Pons (tissue), 1 donor: ENCODE measurements around the gene PCLO.

Source experiments
- DNase-seq: peaks from one replicate; pipeline ENCODE4 v3.0.0-alpha.2; 2016; ENCODE audit warnings: low spot score

PCLO gene, protein sequence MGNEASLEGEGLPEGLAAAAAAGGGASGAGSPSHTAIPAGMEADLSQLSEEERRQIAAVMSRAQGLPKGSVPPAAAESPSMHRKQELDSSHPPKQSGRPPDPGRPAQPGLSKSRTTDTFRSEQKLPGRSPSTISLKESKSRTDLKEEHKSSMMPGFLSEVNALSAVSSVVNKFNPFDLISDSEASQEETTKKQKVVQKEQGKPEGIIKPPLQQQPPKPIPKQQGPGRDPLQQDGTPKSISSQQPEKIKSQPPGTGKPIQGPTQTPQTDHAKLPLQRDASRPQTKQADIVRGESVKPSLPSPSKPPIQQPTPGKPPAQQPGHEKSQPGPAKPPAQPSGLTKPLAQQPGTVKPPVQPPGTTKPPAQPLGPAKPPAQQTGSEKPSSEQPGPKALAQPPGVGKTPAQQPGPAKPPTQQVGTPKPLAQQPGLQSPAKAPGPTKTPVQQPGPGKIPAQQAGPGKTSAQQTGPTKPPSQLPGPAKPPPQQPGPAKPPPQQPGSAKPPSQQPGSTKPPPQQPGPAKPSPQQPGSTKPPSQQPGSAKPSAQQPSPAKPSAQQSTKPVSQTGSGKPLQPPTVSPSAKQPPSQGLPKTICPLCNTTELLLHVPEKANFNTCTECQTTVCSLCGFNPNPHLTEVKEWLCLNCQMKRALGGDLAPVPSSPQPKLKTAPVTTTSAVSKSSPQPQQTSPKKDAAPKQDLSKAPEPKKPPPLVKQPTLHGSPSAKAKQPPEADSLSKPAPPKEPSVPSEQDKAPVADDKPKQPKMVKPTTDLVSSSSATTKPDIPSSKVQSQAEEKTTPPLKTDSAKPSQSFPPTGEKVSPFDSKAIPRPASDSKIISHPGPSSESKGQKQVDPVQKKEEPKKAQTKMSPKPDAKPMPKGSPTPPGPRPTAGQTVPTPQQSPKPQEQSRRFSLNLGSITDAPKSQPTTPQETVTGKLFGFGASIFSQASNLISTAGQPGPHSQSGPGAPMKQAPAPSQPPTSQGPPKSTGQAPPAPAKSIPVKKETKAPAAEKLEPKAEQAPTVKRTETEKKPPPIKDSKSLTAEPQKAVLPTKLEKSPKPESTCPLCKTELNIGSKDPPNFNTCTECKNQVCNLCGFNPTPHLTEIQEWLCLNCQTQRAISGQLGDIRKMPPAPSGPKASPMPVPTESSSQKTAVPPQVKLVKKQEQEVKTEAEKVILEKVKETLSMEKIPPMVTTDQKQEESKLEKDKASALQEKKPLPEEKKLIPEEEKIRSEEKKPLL (N-terminal part only)

GRCh38 chr7:83162402-83163256 lies at the start of gene PCLO:
TSS of gene PCLO (minus strand) at chr7:83162884. CDS start at chr7:83162592, 292 bp downstream.
- peak; percentile 65 for DNase-seq

DNA sequence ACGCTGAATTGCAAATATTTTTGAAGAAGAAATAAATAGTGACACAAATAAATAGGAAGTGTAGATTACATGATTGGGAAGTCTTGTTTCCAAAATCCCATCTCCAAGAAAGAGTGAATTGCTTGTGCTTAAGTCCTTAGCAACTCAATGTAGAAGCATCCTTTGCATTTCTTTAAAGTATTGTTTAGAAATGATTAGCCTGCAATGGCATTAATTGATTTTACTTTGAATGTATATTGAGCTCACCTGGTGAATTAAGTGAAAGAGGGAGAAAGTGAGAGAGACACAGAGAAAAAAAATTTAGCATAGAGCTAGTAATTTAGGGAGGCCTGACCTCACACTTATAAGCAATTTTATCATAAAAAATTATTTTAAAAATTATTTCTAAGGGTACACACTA lies 49.0 kb upstream of the PCLO start:
- DNase-seq = no peak

DNA sequence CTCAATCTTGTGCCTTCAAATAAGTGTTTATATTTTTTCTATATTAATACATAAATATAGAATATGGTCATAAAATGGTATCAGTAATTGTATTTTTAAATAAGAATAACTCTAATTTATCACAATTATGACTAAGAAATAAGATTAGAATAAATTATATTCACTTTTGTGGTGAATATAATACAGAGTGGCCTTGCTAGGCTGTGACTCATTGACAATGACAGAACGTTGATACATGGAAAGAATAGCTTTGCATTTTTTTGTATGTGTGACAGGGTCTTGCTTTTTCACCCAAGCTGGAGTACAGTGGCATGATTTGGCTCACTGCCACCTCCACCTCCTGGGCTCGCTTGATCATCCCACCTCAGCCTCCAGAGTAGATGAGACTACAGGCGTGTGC lies 47.8 kb upstream of the PCLO start:
- DNase-seq = no peak

- DNase-seq = no peak
Observed at GRCh38 chr7:83204715-83205114, 42.0 kb upstream of the PCLO start.

DNA sequence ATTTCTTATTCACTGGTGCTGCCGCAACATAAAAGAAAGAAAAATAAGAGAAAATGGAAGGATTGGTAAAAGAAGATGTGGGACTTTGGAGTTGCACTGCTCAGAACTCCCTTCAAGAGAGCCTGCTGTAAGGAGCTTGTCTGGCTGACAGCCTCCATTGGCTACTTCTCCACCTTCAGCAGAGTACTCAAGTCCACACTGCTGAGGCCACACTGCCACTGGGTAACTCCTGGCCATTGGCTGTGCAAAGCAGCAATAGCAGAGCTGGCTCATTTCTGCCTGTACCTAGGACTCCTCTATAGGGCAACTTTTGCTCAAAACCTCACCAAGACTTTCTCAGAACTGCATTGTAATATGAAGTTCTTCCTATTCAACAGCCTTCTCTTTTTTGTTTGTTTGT lies 38.7 kb upstream of the PCLO start:
- DNase-seq = no peak

DNA sequence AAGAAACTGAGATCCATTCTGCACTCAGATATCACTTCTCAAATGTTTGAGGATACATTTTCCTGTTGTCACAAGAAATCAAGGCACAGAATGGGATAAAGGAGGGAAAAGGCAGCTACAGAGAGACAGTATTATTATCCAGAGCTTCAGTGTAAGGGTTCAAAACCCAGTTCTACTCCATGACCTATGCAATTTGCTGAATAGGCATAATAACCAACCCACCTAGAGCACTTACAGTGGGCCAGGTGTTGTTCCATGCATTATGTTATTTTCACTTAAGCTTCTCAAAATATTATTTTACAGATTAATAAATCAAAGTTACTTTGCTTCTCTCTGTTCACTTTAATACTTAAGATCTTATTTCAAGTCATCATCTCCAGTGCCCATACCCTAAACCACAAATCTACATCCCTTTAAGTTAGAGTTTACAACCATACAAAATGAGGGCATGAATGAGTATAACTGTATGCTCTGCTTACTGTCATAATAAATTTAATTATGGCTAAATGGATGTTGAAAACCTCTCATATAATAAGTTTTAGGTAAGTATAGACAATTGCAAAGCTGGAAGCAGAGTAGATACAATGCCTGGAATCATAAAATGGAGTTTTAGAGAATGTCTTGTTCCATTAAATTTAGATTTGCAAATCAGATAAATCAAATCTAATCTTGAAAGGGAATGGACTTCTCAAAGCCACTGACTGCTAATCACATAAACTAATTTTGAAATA lies 28.1 kb upstream of the PCLO start:
- DNase-seq = no peak

- no peak for DNase-seq
Observed at GRCh38 chr7:83178796-83179195, 16.1 kb upstream of the PCLO start.

DNA sequence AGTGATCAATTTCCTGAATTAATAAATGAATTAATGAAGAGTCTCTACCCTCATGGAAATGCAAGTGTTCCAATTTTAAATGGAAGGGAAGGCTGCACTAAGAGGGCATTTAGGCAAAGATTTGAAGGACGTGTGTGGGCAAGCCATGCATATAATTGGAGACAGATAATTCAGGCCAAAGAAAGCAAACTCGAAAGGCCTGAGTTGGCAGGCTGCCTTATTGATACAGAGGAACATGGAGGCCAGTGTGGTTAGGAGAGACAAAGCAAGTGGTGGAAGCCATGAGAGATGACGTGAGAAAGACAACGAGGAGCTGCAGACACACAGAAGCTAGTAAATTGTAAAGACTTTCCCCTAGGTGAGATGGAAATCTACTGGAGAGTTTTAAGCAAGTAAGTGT lies 15.4 kb upstream of the PCLO start:
- no peak for DNase-seq

DNA sequence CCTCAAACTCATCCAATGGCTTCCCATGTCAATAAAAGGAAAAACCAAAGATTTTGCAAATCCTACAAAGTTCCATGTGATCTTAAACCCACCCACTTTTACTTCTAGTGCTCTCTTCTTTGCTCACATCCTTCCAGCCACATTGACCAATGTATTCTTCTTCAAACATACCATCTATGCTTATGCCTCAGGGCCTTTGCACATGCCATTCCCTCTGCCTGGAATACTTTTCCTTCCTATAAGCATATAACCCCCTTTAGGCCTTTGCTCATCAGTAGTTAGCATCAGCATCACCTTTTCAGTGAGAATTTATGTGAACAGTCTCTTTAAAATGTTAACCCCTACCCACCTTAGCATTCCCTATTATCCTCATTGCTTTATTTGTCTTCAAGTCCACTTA lies 11.0 kb upstream of the PCLO start:
- no peak for DNase-seq

- DNase-seq = no peak
Observed at GRCh38 chr7:83166781-83167180, 4.1 kb upstream of the PCLO start.

DNA sequence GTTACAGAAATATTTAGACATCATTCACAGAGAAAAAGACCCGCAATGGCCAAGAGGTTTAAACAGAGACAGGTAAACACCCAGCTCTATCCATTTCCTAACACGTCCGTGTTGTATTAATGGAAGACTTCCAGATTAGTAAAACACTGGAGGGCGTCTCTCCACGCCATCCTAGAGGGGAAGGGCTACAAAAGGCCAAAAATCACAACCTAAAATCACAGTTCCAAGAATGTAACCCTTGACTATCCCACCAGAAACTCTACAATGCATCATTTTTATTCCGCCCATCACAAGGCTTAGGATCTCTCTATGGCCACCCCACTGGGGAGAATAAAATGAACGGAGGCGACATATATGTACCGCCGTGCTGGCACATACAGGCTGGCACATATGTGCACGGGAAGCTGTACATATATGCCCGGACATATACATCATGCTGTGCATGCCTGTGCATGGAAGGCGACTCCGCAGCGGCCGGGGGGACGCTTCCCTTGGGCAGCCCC lies 734 bp downstream of the PCLO start:
- no peak for DNase-seq

DNA sequence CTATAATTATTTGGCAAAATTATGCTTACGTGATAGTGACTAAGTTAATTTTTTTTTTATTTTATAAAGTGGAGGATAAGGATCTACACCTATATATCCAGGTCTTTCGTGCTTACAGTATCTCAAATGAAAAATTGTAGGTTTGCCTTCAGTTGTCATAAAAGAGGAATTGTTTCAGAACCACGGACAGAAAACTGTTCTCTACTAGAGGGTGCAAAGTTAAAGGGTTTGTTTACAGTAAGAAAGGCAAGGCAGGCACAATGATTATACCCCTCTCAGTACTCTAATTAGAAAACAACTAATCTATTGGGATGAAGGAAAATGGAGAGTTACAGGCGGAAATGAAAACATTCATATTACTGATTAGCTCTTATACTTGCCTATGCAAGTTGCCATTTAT lies 1.5 kb downstream of the PCLO start:
- no peak for DNase-seq

DNA sequence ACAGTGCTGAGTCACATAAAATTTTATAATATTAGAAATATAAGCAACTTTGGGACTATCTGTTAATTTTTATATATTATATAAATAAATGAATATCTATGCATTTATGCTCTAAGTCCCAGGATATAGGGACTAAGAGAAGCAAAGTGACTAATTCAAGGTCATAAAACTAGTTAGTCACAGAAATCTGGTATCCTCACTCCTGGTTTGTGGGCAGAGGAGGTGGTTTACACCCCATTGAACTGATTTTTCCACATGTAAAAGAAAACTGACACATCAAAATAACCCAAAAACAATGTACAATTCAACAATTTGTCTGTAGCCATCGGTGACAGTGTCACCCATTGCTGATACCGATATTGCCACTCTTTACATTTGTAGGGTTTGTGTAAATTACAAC lies 3.0 kb downstream of the PCLO start:
- no peak for DNase-seq

DNA sequence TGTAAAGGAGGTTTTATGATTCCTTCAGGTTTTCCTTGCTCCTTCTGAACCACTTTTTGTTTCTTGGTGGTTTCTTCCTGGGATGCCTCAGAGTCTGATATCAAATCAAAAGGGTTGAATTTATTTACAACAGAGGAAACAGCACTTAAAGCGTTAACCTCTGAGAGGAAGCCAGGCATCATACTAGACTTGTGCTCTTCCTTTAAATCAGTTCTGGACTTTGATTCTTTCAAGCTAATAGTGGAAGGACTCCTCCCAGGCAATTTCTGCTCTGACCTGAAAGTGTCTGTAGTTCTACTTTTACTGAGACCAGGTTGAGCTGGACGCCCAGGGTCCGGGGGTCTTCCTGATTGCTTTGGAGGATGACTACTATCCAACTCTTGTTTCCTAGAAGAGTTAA lies 6.7 kb downstream of the PCLO start:
- DNase-seq = no peak

- no peak for DNase-seq
Observed at GRCh38 chr7:83155407-83155806, 7.3 kb downstream of the PCLO start.

DNA sequence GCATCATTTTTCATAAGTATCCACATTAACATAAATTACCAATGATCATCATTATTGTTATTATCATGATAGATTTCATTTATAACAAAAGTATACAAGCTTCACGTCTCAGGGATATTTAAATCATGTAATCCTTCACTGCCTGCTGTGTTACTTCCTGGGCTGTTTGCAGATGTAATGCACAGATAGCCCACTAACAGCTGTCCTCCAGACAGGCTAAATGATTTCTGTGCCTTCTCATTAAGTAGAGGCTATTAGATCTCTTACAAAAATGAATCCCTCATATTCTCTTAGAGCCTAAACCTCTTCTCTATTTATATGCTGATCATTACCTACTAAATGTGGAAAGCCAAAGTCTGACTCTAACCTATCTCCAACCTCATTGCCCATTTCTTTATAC lies 9.3 kb downstream of the PCLO start:
- DNase-seq = no peak

DNA sequence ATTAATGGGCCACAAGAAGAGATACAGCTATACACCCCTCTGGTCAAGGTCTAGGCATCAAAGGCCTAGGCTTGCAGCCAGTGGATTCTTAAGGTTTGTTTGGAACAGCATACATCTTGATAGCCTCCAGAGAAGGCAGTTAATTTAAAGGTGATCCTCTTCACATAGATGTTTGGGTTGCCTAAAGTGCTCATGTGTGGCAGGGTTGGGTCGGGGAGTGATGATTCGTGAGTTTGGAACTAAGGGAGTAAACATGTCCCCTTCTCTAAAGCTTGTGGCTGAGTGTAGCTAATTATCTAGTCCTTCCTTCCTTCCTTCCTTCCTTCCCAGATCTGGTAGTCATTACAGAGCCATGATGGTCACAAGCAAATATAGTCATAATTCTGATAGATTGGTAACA lies 12.4 kb downstream of the PCLO start:
- DNase-seq = no peak

- DNase-seq = peak; percentile 32
Observed at GRCh38 chr7:83149466-83149865, 13.2 kb downstream of the PCLO start.

GRCh38 chr7:83148776-83149175 lies 13.9 kb downstream of the PCLO start:
- DNase-seq = no peak

- DNase-seq = no peak
Observed at GRCh38 chr7:83143107-83143506, 19.6 kb downstream of the PCLO start.

DNA sequence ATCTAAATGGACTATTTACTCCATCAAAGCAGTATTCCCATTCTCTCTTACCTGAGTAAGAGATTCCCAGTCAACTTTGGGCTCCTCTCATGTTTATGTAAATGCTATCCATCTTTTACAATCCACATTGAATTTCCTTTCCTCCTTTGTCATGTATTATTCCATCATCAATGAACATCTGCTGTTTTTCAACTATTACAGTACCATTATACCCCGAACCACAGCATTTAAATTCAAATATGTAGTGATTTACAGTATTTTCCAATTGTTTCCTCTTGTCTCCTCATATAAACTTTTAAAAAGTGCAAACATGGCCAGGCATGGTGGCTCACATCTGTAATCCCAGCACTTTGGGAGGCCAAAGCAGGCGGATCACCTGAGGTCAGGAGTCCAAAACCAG lies 20.3 kb downstream of the PCLO start:
- no peak for DNase-seq
